Smooth muscle cell (in vitro differentiated cells): ENCODE measurements around the gene PSKH1. TPM values are rescaled to one million over a fixed set of nuclear protein-coding genes. Genes with fewer than 3 reads are reported as not detected.

Experiments
- DNase-seq: peaks from one replicate; lab custom pipeline; 2025; ENCODE audit not compliant: unreplicated experiment; lab: John Stamatoyannopoulos, UW
- H2AFZ ChIP-seq: fragments of 200-600 bp; sonication (generic); 2 replicates; pipeline ENCODE4 v1.6.0; 2016; ENCODE audit warnings: antibody characterized with exemption, low read depth, mild to moderate bottlenecking
- H3F3A ChIP-seq: fragments of 200-600 bp; sonication (generic); 2 replicates; pipeline ENCODE4 v1.6.0; 2017; ENCODE audit warnings: antibody characterized with exemption, low read depth
- H3K27ac ChIP-seq: fragments of 200-600 bp; sonication (generic); 2 replicates; pipeline ENCODE4 v1.5.1; 2016; ENCODE audit warnings: low read depth, mild to moderate bottlenecking
- H3K27me3 ChIP-seq: fragments of 200-600 bp; sonication (generic); 2 replicates; pipeline ENCODE4 v1.6.1; 2016; ENCODE audit warnings: low read depth, mild to moderate bottlenecking
- H3K36me3 ChIP-seq: fragments of 200-600 bp; sonication (generic); 2 replicates; pipeline ENCODE4 v1.5.1; 2016; ENCODE audit warnings: low read depth
- H3K4me1 ChIP-seq: fragments of 200-600 bp; sonication (generic); 2 replicates; pipeline ENCODE4 v1.5.1; 2016; ENCODE audit warnings: low read depth
- H3K4me2 ChIP-seq: fragments of 200-600 bp; sonication (generic); 2 replicates; pipeline ENCODE4 v1.6.0; 2016; ENCODE audit warnings: mild to moderate bottlenecking
- H3K4me3 ChIP-seq: fragments of 200-600 bp; sonication (generic); 2 replicates; pipeline ENCODE4 v1.5.1; 2016; ENCODE audit warnings: mild to moderate bottlenecking
- H3K79me2 ChIP-seq: fragments of 200-600 bp; sonication (generic); 2 replicates; pipeline ENCODE4 v1.6.0; 2016; ENCODE audit warnings: low read depth, mild to moderate bottlenecking
- H3K9ac ChIP-seq: fragments of 200-600 bp; sonication (generic); 2 replicates; pipeline ENCODE4 v1.6.0; 2016; ENCODE audit warnings: low read depth
- H3K9me3 ChIP-seq: fragments of 200-600 bp; sonication (generic); replicated peaks from 2 replicates; pipeline ENCODE4 v1.5.1; 2016; ENCODE audit warnings: low read depth
- H4K20me1 ChIP-seq: fragments of 200-600 bp; sonication (generic); 2 replicates; pipeline ENCODE4 v1.6.0; 2016; ENCODE audit warnings: low read depth
- WGBS: methylation state at CpG from one replicate; pipeline ENCODE4 v1.1.7; 2016; ENCODE audit warnings: low lambda C conversion rate; 5-methylcytosine and 5-hydroxymethylcytosine counted together
- polyA plus RNA-seq: library from polyadenylated mRNA; unstranded; fragments of >200 nt; fragmentation: Nextera tagmentation; extraction: Ambion mirVana; gene quantifications from 2 replicates; pipeline ENCODE4 v1.2.1, GENCODE V29; 2016
- total RNA-seq: library from RNA; depleted of rRNA; stranded (reverse); fragments of >200 nt; gene quantifications from 2 replicates; pipeline ENCODE4 v1.2.3, GENCODE V29; 2014
- TF ChIP-seq, protein P1 (sequence below): fragments of 200-600 bp; sonication (generic); IDR thresholded peaks from 2 replicates; pipeline ENCODE4 v1.5.1; 2017; ENCODE audit warnings: borderline replicate concordance, mild to moderate bottlenecking, antibody characterized with exemption; ENCODE audit not compliant: insufficient read depth, poor library complexity, severe bottlenecking

PSKH1 gene
- total and polyA plus RNA-seq, 2 experiments from 2014 or later = 15.3 to 36.0 TPM

DNA sequence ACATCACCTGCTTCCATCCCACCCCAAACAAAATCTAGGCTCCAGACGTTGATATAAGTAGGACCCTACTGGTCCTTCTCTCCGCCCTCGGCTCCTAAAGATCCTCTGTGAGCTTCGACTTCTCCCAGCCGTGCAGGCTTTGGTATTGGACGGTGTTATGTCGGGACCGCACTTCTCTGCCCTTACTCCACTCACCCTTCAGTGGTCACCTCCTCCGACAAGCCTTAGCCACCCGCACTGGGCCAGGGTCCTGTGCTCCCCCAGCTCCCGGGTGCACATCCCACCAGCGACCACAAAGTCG lies 42.0 kb downstream of the PSKH1 start:
- Histone ChIP-seq H2AFZ (no peak overlapping the region), H3K4me1 (peaks cover 12% of the 10 kb centered on the region), H3K79me2 (no peaks in the 10 kb centered on the region), H3K27me3 (no peaks in the 10 kb centered on the region), H4K20me1 (peaks cover 15% of the 10 kb centered on the region), H3K36me3 (no peaks in the 10 kb centered on the region), H3K4me3 (peak overlapping the region; percentile 87), H3K9me3 (no peaks in the 10 kb centered on the region), H3K27ac (no peak overlapping the region), H3K4me2 (peak overlapping the region; percentile 86), H3K9ac (peak overlapping the region; percentile 31), H3F3A (no peaks in the 10 kb centered on the region)
- no peak for DNase-seq
- TF ChIP-seq, protein P1, sequence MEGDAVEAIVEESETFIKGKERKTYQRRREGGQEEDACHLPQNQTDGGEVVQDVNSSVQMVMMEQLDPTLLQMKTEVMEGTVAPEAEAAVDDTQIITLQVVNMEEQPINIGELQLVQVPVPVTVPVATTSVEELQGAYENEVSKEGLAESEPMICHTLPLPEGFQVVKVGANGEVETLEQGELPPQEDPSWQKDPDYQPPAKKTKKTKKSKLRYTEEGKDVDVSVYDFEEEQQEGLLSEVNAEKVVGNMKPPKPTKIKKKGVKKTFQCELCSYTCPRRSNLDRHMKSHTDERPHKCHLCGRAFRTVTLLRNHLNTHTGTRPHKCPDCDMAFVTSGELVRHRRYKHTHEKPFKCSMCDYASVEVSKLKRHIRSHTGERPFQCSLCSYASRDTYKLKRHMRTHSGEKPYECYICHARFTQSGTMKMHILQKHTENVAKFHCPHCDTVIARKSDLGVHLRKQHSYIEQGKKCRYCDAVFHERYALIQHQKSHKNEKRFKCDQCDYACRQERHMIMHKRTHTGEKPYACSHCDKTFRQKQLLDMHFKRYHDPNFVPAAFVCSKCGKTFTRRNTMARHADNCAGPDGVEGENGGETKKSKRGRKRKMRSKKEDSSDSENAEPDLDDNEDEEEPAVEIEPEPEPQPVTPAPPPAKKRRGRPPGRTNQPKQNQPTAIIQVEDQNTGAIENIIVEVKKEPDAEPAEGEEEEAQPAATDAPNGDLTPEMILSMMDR = no peak
- WGBS = 7% methylated on average over 13 of the region's 13 CpGs

DNA sequence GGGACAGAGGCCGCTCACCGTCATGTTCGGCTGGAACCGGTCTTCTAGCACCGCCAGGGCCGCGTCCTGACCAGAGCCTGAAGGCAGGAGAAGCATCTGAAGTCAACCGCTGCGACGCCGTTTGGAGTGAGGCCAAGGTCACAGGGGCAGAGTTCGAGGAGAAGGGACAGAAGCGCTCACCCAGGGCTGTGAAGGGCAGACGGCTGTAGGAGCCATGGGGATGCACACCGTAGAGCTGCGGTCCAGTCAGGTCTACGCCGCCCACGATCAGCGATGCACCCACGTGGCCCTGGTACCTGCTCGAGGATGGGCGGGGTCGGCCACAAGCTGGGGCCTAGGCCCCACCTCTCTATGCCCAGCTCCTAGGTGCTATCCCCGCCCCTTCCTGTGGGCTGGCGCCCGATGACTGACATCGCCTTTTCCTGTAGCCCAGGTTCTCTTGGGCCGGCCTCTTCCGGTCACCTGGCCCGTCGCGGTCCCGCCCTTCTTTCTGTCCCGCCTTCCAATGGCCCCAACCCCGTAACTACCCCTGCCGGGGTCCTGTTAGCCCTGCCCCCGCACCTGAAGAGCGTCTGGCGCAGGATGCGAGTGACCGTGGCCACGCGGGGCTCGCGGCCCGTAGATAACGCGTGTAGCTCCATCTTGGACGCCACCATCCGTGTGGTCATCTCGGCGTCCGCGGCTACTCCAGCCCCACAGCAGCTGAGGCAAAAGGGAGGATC lies 42.5 kb downstream of the PSKH1 start:
- Histone ChIP-seq H3K36me3 (no peaks in the 10 kb centered on the region), H2AFZ (no peak overlapping the region), H3F3A (no peaks in the 10 kb centered on the region), H3K9me3 (no peaks in the 10 kb centered on the region), H3K27ac (peak overlapping the region; percentile 69), H3K4me3 (peak overlapping the region; percentile 87), H3K4me1 (peaks cover 12% of the 10 kb centered on the region), H3K4me2 (peak overlapping the region; percentile 86), H3K9ac (peak overlapping the region; percentile 71), H3K27me3 (no peaks in the 10 kb centered on the region), H4K20me1 (peaks cover 17% of the 10 kb centered on the region), H3K79me2 (no peaks in the 10 kb centered on the region)
- TF ChIP-seq, protein P1 = no peak
- DNase-seq = peak; percentile 46
- WGBS = under 1% methylated on average over 55 of the region's 55 CpGs

DNA sequence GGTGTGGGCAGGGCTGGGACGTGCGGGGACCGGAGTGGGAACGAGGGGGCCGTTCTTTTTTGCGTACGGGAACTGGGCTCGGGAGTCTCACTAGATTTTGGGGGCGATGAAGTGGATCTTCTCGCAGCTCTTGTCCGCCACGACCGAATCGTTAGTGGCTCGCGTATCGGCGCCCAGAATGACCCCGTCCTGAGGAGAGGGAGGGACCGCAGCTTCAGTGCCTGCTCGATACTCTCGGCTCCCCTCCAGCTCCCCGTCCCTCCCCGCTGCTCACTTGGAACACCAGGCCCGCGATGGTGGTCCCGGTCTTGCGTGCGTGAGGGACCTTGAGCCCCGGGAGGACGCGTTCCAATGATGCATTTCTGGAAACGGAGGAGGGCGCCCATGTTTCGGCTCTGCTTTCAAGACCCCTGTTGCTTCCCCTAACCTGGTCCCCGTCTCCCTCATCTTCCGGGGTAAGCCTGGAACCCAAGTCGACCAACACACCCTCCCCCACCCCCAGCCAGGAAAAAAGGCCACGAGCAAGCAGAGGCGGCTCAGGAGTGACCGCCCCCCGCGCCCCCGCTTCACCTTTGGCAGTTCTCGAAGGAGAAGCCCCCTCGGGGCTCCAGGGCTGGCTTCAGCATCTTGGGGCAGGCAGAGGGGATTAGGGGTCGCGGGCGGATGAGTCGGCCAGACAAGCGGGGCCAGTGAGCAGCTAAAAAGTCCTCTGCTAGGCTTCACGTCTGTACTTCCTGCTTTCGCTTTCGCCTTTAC lies 43.2 kb downstream of the PSKH1 start, which contains the start of gene PSMB10:
Gene PSMB10 (minus strand): TSS at position 727 of the 756 bp plus-strand sequence. CDS start 101 bp downstream, at position 626.
- Histone ChIP-seq H3K4me3 (peak within 1 kb of the TSS; percentile 87), H3K36me3 (no peaks in the 10 kb centered on the region), H3K4me2 (peak within 1 kb of the TSS; percentile 86), H3K79me2 (no peaks in the 10 kb centered on the region), H2AFZ (no peak within 1 kb of the TSS), H3K9ac (peak within 1 kb of the TSS; percentile 71), H4K20me1 (peaks cover 24% of the 10 kb centered on the region), H3K4me1 (peaks cover 12% of the 10 kb centered on the region), H3K27me3 (no peaks in the 10 kb centered on the region), H3F3A (no peaks in the 10 kb centered on the region), H3K9me3 (no peaks in the 10 kb centered on the region), H3K27ac (peak within 1 kb of the TSS; percentile 69)
- TF ChIP-seq, protein P1 = no peak
- 1% methylated on average over 46 of the region's 54 CpGs for whole genome bisulfite sequencing
- peak; percentile 36 for DNase-seq
